Activated CD4-positive, CD25-positive, alpha-beta regulatory T cell treated with anti-CD3 and anti-CD28 coated beads, Interleukin-2, amount 50 U/mL, for 24 hours (primary cell): ENCODE data around the gene PEAK1.
"Not testable (repeated sequence)": the region's sequence is repeated elsewhere in the genome, so short reads cannot be mapped to it uniquely, and the experiment has no call there.

ENCODE experiments used
- ATAC-seq, 2 donors: fragments of 150-1000 bp; cut with Tn5 transposase; one replicate each; pipeline ENCODE4 v1.10.0; 2021; ENCODE audit warnings: mild to moderate bottlenecking in 1 of 2, moderate library complexity in 1 of 2

The PEAK1 gene

GRCh38 chr15:77420610-77421369, 886 bp upstream of the PEAK1 start, which contains the start of gene HMG20A:
Gene HMG20A, plus strand, starts transcription at chr15:77420888. Its CDS starts 37,520 bp downstream, at chr15:77458408.
- peak; percentile 44 to 51 for ATAC-seq

- peak in 1 of 2 donors; percentile 0 for ATAC-seq
Measured at GRCh38 chr15:77418966-77419835, 703 bp downstream of the PEAK1 start.

DNA sequence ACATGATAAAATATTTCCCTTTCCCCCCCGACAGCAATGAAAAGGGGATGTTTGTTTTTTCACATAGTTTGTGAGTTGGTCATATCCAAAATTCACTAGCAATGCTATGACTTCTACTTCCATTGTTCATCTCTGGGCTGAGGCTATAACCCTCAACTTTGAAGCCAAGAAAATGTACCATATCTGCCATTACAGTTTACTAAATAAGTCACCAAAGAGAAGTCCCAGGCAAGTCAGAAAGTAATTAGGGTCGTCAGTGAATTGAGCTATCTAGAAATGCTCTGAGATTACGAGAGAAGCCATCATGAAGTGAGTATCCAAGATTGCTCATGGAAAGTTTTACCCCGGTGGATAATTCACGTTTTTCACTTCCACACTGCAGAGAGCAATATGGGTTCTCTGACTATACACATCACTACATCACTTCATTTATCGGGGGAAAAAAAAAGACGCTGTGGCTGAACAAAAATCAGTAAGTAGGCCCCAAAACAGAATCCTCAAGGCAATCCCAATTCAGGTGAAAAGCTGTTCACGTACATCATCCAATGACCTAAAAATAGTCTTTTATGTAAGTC, 1.4 kb downstream of the PEAK1 start:
- no peak for ATAC-seq

DNA sequence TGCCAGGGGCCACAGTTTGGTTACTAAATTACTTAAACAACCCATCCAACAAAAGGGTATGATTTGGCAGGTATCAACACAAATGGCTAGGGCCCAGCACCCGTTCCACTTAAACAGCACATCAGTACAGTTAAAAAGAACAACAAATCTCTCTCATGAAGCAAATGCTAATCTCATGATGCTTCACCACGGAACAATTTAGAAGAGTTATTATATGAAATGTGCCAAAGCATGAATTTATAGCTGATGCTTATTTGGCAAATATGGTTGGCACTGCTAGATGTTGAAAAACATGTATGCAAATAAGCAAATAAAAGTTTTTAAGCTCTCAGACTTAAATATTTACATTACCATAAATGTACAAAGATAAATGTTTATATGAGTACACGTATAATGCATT, 2.3 kb downstream of the PEAK1 start:
- no peak for ATAC-seq

DNA sequence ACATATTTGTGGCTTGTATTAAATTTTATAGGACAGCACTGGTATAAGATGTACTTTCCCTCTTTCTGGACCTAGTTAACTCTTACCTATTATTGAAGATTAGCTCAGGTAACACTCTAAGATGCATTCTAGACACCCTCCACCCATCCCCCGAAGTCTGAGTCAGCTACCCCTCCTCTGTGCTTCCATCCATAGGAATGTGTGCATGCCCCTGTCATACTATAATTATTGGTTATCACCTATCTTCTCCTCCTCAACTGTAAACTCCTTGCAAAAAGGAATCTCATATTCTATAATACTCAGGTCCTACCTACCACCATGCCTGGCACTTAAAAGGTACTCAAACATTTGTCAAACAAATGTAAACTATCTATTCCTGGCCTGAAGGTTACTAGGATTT, 3.0 kb downstream of the PEAK1 start:
- no peak for ATAC-seq

DNA sequence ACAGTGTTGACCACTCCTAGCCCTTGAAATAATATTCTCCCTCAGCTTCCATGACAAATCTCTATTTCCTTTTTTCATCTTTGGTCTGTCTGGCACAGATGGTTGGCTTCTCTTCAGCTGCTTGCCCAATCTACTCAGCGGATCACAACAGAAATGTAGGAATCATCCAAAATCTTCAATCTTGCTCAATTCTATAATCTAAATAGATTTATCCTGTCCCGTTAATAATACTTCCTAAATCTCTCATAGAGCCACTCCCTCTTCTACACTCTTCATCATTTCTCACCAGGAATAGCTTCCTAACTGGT, 3.8 kb downstream of the PEAK1 start:
- ATAC-seq = no peak

GRCh38 chr15:77415450-77416147, 4.3 kb downstream of the PEAK1 start:
- no peak for ATAC-seq

- no peak for ATAC-seq
Measured at GRCh38 chr15:77414789-77415442, 5.0 kb downstream of the PEAK1 start.

DNA sequence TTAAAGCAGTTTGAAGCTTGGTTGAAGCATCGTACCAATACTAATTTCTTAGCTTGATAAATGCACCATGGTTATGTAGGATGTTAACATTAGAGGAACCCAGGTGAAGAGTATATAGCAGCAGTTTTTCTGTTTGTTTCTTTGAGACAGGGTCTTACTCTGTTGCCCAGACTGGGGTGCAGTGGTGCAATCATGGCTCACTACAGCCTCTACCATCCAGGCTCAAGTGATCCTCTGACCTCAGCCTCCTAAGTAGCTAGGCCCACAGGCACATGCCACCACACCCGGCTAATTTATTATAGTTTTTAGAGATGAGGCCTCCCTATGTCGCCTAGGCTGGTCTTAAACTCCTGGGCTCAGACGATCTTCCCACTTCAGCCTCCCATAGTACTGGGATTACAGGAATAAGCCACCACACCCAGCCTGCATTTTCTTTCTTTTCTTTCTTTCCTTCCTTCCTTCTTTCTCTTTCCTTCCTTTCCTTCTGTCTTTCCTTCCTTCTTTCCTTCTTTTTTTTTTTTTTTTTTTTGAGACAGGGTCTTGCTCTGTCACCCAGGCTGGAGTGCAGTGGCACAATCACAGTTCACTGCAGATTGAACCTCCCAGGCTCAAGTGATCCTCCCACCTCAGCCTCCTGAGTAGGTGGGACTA, 6.1 kb downstream of the PEAK1 start:
- ATAC-seq = no peak

DNA sequence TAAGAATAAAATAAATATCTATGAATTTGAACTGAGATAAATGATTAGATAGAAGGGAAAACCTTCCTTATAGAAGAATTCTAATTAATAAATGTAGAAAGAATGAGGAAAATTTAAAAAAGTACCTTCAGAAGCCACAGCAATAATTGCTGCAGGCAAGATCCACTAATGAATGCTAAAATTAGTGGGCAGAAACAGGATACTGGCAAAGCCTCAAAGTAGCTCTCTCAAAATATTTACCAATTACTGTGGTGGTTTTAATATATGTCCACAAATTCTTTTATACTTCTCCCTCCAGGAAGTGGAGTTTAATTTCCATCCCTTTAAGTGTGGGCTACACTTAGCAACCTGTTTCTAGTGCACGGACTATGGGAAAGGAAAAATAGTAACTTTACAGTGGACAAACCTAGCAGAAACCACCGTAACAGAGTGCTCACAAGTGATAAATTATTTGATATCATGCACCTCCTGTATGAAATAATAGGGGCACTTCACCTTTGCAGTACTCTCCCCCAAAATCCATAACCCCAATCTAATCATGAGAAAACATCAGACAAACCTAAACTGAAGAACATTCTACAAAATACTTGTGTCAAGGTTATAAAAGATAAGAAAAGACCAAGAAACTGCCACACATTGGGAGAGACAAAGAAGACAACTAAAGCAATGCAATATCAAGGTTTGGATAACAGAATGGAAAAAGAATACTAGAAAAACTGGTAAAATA, 6.8 kb downstream of the PEAK1 start:
- no peak for ATAC-seq

GRCh38 chr15:77411619-77411976, 8.3 kb downstream of the PEAK1 start:
- no peak for ATAC-seq

GRCh38 chr15:77410701-77411618, 8.9 kb downstream of the PEAK1 start:
- ATAC-seq = no peak

DNA sequence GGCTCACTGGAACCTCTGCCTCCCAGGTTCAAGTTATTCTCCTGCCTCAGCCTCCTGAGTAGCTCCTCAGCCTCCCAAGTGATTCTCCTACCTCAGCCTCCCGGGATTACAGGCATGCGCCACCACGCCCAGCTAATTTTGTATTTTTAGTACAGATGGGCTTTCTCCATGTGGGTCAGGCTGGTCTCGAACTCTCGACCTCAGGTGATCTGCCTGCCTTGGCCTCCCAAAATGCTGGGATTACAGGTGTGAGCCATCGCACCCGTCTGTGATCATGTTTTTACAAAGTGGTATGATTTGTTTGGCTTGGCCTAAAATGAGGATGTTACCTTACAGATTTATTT, 9.8 kb downstream of the PEAK1 start:
- not testable (repeated sequence) for ATAC-seq

GRCh38 chr15:77409259-77410156, 10.4 kb downstream of the PEAK1 start:
- peak in 1 of 2 donors; percentile 56 for ATAC-seq

GRCh38 chr15:77406846-77407245, 13.1 kb downstream of the PEAK1 start:
- ATAC-seq = no peak

GRCh38 chr15:77406173-77406759, 13.6 kb downstream of the PEAK1 start:
- ATAC-seq = not testable (repeated sequence)

- ATAC-seq = peak in 1 of 2 donors; percentile 43
Measured at GRCh38 chr15:77402740-77403379, 17.0 kb downstream of the PEAK1 start.

DNA sequence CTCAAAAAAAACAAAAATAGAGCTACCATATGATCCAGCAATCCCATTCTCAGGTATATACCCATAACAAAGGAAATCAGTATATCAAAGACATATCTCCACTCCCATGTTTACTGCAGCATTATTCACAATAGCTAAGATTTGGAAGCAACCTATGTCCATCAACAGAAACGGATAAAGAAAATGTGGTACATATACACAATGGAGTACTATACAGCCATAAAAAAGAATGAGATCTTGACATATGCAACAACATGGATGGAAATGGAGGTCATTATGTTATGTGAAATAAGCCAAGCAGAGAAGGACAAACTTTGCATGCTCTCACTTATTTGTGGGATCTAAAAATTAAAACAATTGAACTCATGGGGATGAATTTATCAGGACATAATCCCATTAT, 19.6 kb downstream of the PEAK1 start:
- ATAC-seq = no peak
